ENCODE data around the gene APC2.

APC2 gene

GRCh38 chr19:1449467-1450442 lies at the start of gene APC2:
Gene APC2, plus strand, starts transcription at chr19:1450121. Its CDS starts 2,881 bp downstream, at chr19:1453002.
- DNase-seq (ENCODE audit: low read depth in 2 of 2) = no peak

DNA sequence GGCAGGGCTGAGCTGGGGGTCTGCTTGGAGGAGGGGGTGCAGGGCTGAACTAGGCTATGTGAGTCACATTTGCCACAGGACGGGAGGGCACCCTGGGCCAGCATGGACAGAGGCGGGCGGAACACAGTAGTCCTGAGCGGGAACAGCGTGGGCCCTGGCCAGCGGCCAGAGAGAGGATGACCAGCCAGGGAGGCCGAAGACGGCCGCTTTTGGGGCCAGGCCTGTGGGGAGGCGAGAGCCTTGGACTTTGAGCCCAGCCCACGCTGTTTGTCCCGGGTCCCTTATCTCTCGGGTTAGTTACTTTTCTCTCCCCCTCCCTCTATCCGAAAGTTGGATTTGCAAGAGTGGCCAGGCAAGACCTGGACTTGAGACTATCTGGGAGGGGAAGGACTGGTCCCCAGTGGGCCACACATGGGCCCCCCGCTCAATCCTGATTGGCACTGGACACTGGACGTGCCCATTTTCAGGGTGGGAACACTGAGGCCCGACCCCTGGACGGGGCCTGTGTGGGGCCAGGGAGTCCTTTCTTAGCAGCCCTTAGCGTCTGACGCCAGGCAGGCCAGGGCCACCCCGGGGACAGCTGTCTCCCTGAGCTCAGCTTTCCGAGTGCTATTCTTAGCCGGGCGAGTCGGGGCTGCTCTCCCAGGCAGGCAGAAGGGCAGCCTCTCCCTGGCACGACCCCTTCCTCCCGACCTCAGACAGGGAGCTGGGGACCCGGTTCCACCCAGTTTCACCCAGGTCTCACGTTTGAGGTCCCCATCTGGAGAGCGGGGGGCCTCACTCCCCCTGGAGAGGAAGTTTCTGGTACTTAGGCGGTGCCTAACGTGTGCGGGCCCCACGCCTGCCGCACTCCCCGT lies 49.4 kb upstream of the APC2 start:
- no peak for DNase-seq (ENCODE audit: low read depth in 2 of 2)

DNA sequence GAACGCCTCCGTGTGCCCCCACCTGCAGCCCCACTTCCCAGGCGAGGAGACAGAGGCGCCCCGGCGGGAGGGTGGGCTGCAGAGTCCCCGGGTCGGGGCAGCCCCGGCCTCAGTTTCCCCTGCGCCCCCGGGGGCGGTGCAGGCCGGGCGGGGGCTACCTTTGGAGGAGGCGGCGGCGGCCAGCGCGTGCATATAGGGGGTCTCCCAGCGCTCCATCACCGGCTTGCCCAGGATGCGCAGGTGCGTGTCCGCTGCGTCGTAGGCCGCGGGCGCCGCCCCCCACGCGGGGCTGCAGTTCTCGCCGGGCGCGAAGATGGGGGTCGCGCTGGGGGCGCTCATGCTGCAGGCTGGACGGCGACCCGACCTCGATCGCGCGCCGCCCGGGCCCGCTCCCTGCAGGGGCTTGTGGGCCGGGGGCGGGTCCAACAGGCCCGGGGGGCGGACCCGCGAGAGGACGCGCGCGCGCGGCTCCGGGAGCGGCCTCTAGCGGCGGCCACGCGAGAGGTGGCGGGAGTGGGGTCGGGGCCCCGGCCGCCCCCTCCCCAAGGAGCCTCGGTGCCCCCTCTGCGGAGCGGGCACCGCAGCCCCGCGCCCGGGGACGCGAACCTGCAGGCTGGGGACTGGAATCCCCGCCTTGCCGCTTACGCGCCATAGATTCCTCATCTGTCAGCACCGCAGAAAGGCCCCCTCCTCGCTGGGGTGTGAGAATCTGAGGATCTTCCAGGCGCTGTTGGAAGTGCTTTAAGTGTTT lies 48.6 kb upstream of the APC2 start, which contains the start of gene GAMT:
GAMT (minus strand) TSS at position 405 of the 751 bp plus-strand sequence; CDS start at position 339, 66 bp downstream.
- peak in 1 of 2 donors; percentile 27 for DNase-seq (ENCODE audit: low read depth in 2 of 2)

DNA sequence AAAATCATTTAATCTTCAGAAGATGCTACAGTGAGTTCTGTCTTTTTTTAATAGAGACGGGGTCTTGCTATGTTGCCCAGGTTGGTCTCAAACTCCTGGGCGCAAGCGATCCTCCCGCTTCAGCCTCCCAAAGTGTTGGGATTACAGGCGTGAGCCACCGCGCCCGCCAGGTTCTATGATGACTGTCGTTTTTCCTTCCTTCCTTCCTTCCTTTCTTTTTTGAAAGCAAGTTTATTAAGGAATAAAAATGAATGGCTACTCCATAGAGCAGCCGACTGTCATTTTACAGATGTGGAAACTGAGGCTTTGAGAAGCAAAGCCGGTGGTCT lies 48.1 kb upstream of the APC2 start:
- DNase-seq (ENCODE audit: low read depth in 2 of 2) = no peak

DNA sequence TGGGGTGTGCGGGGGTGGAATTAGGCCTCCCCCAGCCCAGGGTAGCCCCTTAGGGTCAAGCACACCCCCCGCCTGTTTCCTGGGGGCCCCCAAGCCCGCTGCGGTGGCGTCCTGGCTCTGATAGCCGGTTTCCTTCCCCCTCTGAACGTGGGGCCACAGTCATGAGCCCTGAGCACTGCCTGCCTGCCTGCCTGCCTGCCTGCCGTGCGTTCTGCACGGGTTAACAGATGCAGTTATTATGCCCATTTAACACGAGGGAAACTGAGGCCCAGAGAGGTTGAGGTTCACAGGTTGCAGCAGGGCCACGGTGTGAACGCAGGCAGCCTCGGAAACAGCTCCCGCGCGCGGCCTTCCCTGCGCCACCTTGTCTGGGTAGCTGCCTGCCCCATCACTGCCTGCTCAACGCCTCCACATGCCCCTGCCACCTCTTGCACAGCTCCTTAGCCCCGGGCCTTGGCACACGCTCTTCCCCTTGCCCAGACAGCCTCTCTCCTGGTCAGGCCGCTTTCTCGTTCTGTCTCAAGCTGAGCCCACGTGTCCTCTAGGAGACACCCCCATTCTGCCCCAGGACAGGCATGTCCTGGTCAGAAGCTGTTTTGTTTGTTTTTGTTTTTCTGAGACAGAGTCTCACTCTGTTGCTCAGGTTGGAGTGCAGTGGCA lies 47.4 kb upstream of the APC2 start:
- DNase-seq (ENCODE audit: low read depth in 2 of 2) = no peak

GRCh38 chr19:1406774-1407527 lies 43.0 kb upstream of the APC2 start:
- peak; percentile 98 to 100 for DNase-seq (ENCODE audit: low read depth in 2 of 2)

GRCh38 chr19:1407528-1408299 lies 42.2 kb upstream of the APC2 start, which contains the start of gene DAZAP1:
Gene DAZAP1, plus strand, starts transcription at chr19:1407586. Its CDS starts 188 bp downstream, at chr19:1407774.
- DNase-seq (ENCODE audit: low read depth in 2 of 2) = peak in 1 of 2 donors; percentile 29

DNA sequence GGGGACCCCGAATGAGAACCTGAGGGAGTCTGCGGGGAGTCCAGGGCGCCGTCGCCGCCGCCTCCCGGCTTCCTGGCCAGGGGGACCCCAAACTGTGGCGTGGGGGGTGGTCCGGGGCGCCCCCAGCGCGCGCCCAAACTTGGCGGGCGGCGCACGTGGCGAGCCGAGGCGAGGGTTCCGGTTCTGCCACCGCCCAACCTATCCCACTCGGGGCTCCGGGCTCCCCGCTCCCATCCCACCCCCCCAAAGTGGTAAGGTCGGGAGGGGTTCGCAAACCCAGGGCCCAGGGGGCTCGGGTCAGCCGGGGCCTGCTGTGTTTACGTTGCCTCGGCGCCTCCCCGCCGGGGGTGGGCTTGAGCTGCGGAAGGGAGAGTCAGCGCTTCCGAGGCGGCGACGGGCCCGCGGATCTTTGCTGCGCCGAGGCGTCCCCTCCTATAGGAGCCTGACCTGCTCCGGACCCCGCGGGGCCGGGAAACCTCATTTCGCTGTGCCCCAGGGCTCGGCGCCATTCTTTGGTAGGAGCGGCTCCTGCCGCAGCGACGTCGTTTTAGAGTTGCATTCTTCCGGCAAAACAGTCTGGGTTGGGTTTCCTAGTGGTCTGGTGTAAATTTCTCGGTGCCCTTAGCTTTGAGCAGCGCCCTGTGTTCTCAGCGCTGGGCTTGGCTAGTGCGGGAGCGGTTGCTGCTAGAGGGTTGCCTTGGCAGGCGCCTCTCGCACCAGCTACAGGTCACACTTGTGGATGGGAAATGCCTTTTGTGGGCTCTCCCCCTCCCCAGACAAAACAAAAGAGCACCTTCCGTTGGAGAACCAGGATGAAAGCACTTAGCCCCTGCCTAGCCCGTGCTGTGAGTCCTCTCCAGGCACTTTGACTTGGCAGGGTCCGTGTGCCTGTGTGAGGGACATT lies 41.4 kb upstream of the APC2 start:
- DNase-seq (ENCODE audit: low read depth in 2 of 2) = peak; percentile 22 to 42

DNA sequence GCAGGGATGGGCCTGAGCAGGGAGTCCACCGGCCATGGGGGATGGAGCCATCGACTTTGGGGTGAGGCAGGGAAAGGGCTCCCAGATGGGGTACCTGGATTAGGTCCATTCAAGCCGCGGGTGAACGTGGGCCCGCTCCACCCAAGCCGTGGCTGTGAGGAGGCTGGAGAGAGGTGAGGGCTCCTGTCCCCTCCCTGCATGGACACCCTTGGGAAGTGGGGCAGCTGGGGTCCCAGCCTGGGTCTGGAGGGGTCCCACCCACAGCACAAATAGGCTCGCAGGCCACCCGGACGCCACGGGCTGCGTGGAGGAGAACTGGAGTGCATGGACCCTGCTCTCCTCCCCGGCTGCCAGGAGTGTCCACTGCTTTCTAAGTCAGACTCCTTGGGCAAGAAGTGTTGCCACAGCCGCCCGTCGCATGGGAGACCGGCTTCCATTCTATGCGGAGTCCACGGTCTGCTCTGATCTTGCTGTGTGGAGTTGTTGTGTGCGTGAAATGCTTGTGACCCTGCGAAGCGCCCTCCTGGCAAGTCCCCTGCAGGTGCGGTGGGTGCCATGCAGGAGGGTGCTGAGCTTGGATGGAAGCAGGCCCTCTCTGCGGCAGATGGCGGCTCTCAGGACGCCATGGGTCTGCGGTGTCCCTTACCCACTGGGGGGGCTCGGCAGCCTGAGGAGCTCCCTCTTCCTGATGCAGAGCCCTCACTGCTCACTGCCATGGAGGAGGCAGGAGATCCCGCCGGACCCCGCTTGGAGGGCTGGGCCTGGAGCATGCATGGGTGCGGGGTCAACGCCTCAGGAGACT lies 40.5 kb upstream of the APC2 start:
- no peak for DNase-seq (ENCODE audit: low read depth in 2 of 2)

- DNase-seq (ENCODE audit: low read depth in 2 of 2) = no peak
Measured at GRCh38 chr19:1410136-1410786, 39.7 kb upstream of the APC2 start.

DNA sequence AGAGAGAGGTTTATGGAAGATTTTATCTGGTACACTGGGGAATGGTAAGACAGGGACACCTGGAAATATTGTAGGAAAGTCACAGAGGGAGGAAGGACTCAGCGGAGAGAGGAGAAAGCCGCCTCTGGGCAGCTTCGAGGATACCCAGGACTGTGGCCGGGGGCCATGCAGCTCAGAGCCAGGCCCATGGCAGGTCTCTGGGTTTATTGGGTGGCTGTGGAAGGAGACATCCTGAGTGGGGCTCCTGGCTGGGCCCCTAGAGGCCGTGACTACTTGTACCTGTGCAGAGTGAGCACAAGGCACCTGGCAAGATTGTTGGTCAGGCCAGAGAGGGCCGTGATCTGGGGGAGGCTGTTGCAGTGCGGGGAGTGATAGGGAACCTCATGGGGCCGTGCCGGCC lies 39.1 kb upstream of the APC2 start:
- no peak for DNase-seq (ENCODE audit: low read depth in 2 of 2)

DNA sequence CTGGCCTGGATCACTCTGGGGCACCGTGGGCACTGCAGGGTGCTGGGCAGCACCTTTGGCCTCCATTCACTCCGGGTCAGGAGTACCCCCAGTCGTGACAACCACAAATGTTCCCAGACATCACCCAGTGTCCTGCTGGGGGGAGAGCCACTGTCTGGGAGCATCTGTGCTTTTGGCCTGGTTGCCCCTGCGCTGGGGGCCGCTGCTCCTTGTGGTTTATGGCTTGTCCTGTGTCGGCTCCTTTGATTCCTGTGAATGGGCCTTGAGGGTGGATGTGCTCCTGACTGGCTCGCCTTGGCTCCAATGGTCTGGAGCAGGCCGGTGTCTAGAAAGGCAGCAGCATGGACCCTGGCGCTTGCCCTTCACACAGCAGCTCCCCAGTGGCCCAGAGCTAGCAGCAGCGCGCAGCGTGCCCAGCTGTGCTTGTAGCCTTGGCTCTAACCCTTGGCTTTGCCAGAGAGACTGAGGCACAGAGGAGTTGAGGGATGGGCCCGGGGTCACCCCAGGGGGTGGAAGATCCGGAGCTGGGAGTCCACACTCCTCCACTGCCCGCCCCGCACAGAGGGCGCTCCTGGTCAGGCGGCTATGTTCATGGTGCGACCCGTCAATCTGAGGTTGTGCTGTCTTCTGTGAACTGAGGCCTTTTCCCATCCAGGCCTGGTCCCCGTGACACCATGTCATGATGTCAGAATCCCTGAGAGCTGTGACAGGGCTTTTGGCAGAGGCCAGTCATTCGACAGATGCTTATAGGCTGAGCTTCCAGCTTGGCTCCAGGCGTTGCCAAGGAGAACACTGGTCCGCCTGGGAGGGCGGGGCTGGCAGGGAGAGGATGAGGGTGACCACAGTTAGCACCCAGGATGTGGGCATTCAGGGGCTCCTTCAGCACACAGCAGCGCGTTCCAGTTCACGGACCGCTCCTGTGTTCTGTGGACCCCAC lies 38.4 kb upstream of the APC2 start:
- DNase-seq (ENCODE audit: low read depth in 2 of 2) = no peak

GRCh38 chr19:1412323-1412923 lies 37.5 kb upstream of the APC2 start:
- no peak for DNase-seq (ENCODE audit: low read depth in 2 of 2)

DNA sequence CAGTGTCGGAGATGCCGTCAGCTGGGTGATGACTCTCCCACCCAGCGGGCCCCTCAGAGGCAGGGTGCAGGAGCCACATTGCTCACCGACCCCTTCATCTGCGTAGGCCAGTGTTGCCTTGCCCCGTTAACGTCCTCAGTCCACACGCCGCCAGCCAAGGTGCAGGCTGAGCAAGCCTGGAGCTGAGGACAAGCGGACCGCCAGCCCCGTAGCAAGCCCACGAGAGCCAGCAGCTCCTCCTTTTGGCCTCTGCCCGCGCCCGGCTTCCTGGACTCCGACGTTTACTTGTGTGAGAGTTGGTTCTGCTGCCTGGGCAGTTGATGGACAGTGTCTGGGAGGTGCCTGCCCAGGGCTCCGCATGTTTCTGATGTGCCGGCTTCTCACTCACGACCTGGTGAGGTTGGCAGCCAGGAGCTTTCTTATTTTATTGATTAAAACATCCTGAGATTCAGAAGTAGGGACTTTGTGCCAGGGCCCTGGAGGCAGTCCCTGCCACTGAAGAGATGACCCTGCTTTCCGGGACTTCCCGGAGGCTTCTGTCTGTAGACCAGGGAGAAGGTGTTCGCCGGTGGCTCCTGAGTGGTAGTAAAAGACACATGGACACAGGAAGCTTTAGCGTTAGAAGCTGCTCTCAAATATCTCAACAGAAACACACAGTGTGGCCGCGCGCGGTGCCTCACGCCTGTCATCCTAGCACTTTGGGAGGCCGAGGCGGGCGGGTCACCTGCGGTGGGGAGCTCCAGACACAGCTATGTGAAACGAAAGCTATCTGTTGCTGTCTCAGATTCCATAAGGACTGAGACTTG lies 36.7 kb upstream of the APC2 start:
- DNase-seq (ENCODE audit: low read depth in 2 of 2) = no peak

Measured in stimulated activated CD8-positive, alpha-beta memory T cell treated with anti-CD3 and anti-CD28 coated beads, Interleukin-15, amount 100 ng/mL, for 4 hours (primary cell).